K562 (cell line): ENCODE measurements around the gene CD320. TPM values are rescaled to one million over a fixed set of nuclear protein-coding genes. Genes with fewer than 3 reads are reported as not detected.

Experiments
- HDAC1 ChIP-seq, 2 experiments: fragments of 450-650 bp; IDR thresholded peaks; 2 replicates each; pipeline ENCODE4 v1.6.1; 2016 to 2017; ENCODE audit warnings: inconsistent platforms in 1 of 2, mild to moderate bottlenecking in 1 of 2, moderate library complexity in 1 of 2
- PTBP1 ChIP-seq: fragments of 200-400 bp; formaldehyde crosslinking; IDR thresholded peaks from 2 replicates; pipeline ENCODE4 v1.6.1; 2017; ENCODE audit warnings: low read depth, low read length
- TEAD2 ChIP-seq: fragments of 450-650 bp; IDR thresholded peaks from 2 replicates; pipeline ENCODE4 v1.6.1; 2016; ENCODE audit warnings: missing genetic modification characterization, control low read depth, missing compliant biosample characterization
- VEZF1 ChIP-seq: fragments of 200-800 bp; sonication (Bioruptor generic); IDR thresholded peaks from 2 replicates; pipeline ENCODE4 v1.6.1; 2017; ENCODE audit warnings: missing genetic modification characterization, missing compliant biosample characterization
- ZNF174 ChIP-seq: fragments of 250-450 bp; sonication (Bioruptor Pico); IDR thresholded peaks from 2 replicates; pipeline ENCODE4 v1.4.0; 2020; ENCODE audit warnings: mild to moderate bottlenecking
- ZNF280B ChIP-seq: fragments of 250-450 bp; sonication (Bioruptor Pico); IDR thresholded peaks from 2 replicates; pipeline ENCODE4 v1.5.1; 2021; ENCODE audit warnings: mild to moderate bottlenecking
- ZNF512 ChIP-seq: IDR thresholded peaks from 2 replicates; pipeline ENCODE4 v1.6.1; 2016; ENCODE audit warnings: missing genetic modification characterization, missing compliant biosample characterization
- polyA plus RNA-seq, 8 experiments: library from polyadenylated mRNA; depleted of rRNA in 4 of 8; stranded (reverse) in 5 of 8; unstranded in 3 of 8; fragments of >200 nt; fragmentation: Nextera tagmentation in 2 of 8; fragmentation: Illumina TruSeq in 1 of 8; extraction: Ambion mirVana in 2 of 8; extraction: Trizol in 1 of 8; gene quantifications; 2 replicates each; pipeline versions ENCODE4 v1.2.1 to v1.2.3, GENCODE V29; 2011 to 2014; ENCODE audit warnings: inconsistent platforms in 1 of 8, missing spikeins in 1 of 8
- total RNA-seq, 7 experiments: library from RNA; depleted of rRNA in 6 of 7; stranded (reverse); fragments of >200 nt in 6 of 7; fragmentation: Illumina TruSeq in 2 of 7; extraction: Trizol in 2 of 7; gene quantifications; 2 replicates each; pipeline versions ENCODE4 v1.2.1 to v1.2.3, GENCODE V29; 2011 to 2021; ENCODE audit warnings: low replicate concordance in 1 of 7

Gene CD320
- total and polyA plus RNA-seq, 9 of the 15 experiments (the other 6 are each of a cell fraction or from before 2014, with no cell fraction given), result 0.45 to 94.5 (median 34.4) TPM

GRCh38 chr19:8262431-8262830 is 45.7 kb downstream of the CD320 start (continued):
- TF ChIP-seq ZNF512 (tag), result no peak
- no peak for TF ChIP-seq PTBP1
- no peak for TF ChIP-seq ZNF174
- TF ChIP-seq ZNF280B (CRISPR knock-in tag), result no peak
- no peak for TF ChIP-seq VEZF1 (CRISPR knock-in tag)
- TF ChIP-seq HDAC1 (IDR thresholded peaks at IDR 0.05), result no peak
- no peak for TF ChIP-seq TEAD2 (tag)
